ENCODE measurements around the gene ZSWIM6. TPM values are rescaled to one million over a fixed set of nuclear protein-coding genes. Genes with fewer than 3 reads are reported as not detected.

Gene ZSWIM6
- total RNA-seq = 10 to 100 TPM; 10.3 to 10.7 TPM

GRCh38 chr5:61331407-61332357, at the start of gene ZSWIM6:
TSS of gene ZSWIM6 (plus strand) at chr5:61332258. CDS start at chr5:61332273, 15 bp downstream.

Other genes with a start within 250 kb of the ZSWIM6 start
- 10 to 100 TPM; 17.2 to 38.0 TPM for gene SMIM15, start 169.8 kb upstream of the ZSWIM6 start, total RNA-seq